ENCODE measurements around the gene TCF12.
"Not testable (repeated sequence)": the region's sequence is repeated elsewhere in the genome, so short reads cannot be mapped to it uniquely, and the experiment has no call there.

TCF12 gene

GRCh38 chr15:57003418-57003817 lies 85.0 kb downstream of the TCF12 start:
- H3K36me3 ChIP-seq (ENCODE audit: control insufficient read depth, insufficient read depth, low read length): no peaks in the 10 kb centered on the region
- no peaks in the 10 kb centered on the region for H3K4me1 ChIP-seq (ENCODE audit: control insufficient read depth, insufficient read depth, low read length, poor library complexity, severe bottlenecking)
- H3K27ac ChIP-seq (ENCODE audit: insufficient read depth, low read length, poor library complexity, severe bottlenecking): no peak overlapping the region
- H3K27me3 ChIP-seq (replicated peaks; ENCODE audit: control insufficient read depth, insufficient read depth, low read length, poor library complexity, severe bottlenecking): no peaks in the 10 kb centered on the region
- DNase-seq: no peak
- no peaks in the 10 kb centered on the region for H3K9me3 ChIP-seq (ENCODE audit: control insufficient read depth, low read length)
- no peak overlapping the region for H3K4me3 ChIP-seq (ENCODE audit: insufficient read depth, low read depth, low read length, poor library complexity, severe bottlenecking)

GRCh38 chr15:57005244-57005643 lies 86.8 kb downstream of the TCF12 start:
- no peaks in the 10 kb centered on the region for H3K9me3 ChIP-seq (ENCODE audit: control insufficient read depth, low read length)
- no peaks in the 10 kb centered on the region for H3K36me3 ChIP-seq (ENCODE audit: control insufficient read depth, insufficient read depth, low read length)
- DNase-seq: no peak
- no peaks in the 10 kb centered on the region for H3K4me1 ChIP-seq (ENCODE audit: control insufficient read depth, insufficient read depth, low read length, poor library complexity, severe bottlenecking)
- H3K4me3 ChIP-seq (ENCODE audit: insufficient read depth, low read depth, low read length, poor library complexity, severe bottlenecking): no peak overlapping the region
- no peak overlapping the region for H3K27ac ChIP-seq (ENCODE audit: insufficient read depth, low read length, poor library complexity, severe bottlenecking)
- no peaks in the 10 kb centered on the region for H3K27me3 ChIP-seq (replicated peaks; ENCODE audit: control insufficient read depth, insufficient read depth, low read length, poor library complexity, severe bottlenecking)

DNA sequence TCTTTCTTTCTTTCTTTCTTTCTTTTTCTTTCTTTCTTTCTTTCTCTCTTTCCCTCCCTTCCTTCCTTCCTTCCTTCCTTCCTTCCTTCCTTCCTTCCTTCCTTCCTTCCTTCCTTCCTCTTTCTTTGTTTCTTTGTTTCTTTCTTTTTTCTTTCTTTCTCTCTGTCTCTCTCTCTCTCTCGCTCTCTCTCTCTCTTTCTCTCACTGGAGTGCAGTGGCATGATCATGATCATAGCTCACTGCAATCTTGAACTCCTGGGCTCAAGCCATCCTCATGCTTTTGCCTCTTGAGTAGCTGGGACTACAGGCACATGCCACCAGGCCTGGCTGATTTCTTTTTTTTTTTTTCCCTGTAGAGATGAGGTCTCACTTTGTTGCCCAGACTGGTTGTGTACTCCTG lies 89.4 kb downstream of the TCF12 start:
- H3K4me3 ChIP-seq (ENCODE audit: insufficient read depth, low read depth, low read length, poor library complexity, severe bottlenecking); H3K4me1 ChIP-seq (ENCODE audit: control insufficient read depth, insufficient read depth, low read length, poor library complexity, severe bottlenecking); H3K27ac ChIP-seq (ENCODE audit: insufficient read depth, low read length, poor library complexity, severe bottlenecking); H3K36me3 ChIP-seq (ENCODE audit: control insufficient read depth, insufficient read depth, low read length); H3K27me3 ChIP-seq (replicated peaks; ENCODE audit: control insufficient read depth, insufficient read depth, low read length, poor library complexity, severe bottlenecking); H3K9me3 ChIP-seq (ENCODE audit: control insufficient read depth, low read length); DNase-seq: not testable (repeated sequence)

- Histone ChIP-seq H3K4me1 (ENCODE audit: control insufficient read depth, insufficient read depth, low read length, poor library complexity, severe bottlenecking) (no peaks in the 10 kb centered on the region), H3K9me3 (ENCODE audit: control insufficient read depth, low read length) (no peaks in the 10 kb centered on the region), H3K4me3 (ENCODE audit: insufficient read depth, low read depth, low read length, poor library complexity, severe bottlenecking) (no peak overlapping the region), H3K27ac (ENCODE audit: insufficient read depth, low read length, poor library complexity, severe bottlenecking) (no peak overlapping the region), H3K36me3 (ENCODE audit: control insufficient read depth, insufficient read depth, low read length) (no peaks in the 10 kb centered on the region), H3K27me3 (replicated peaks; ENCODE audit: control insufficient read depth, insufficient read depth, low read length, poor library complexity, severe bottlenecking) (no peaks in the 10 kb centered on the region)
- no peak for DNase-seq
These were observed 92.3 kb downstream of the TCF12 start for GRCh38 chr15:57010724-57011123.

DNA sequence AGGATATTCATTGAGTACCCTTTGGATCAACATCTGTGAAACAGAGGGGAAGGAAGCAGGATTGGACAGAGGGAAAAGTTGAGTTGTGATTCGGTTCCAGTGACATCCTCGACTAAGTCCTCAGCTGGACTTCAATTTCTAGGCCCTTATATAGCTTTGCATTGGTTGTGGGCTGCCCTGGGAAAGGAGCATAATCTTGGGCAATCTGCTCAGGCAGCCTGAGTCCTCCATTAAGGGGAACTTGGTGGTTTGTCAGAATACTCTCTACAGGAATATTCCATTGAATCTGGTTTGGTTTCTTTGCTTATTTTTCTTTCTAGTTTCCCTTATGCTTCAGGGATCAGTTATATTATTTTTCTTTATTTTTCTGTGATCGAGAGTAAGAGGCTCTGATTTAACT lies 94.1 kb downstream of the TCF12 start:
- no peak for DNase-seq
- H3K27me3 ChIP-seq (replicated peaks; ENCODE audit: control insufficient read depth, insufficient read depth, low read length, poor library complexity, severe bottlenecking): no peaks in the 10 kb centered on the region
- no peak overlapping the region for H3K27ac ChIP-seq (ENCODE audit: insufficient read depth, low read length, poor library complexity, severe bottlenecking)
- H3K36me3 ChIP-seq (ENCODE audit: control insufficient read depth, insufficient read depth, low read length): no peaks in the 10 kb centered on the region
- H3K4me1 ChIP-seq (ENCODE audit: control insufficient read depth, insufficient read depth, low read length, poor library complexity, severe bottlenecking): no peaks in the 10 kb centered on the region
- H3K9me3 ChIP-seq (ENCODE audit: control insufficient read depth, low read length): no peaks in the 10 kb centered on the region
- no peak overlapping the region for H3K4me3 ChIP-seq (ENCODE audit: insufficient read depth, low read depth, low read length, poor library complexity, severe bottlenecking)

- not testable (repeated sequence) for H3K27ac ChIP-seq (ENCODE audit: insufficient read depth, low read length, poor library complexity, severe bottlenecking); DNase-seq; H3K4me1 ChIP-seq (ENCODE audit: control insufficient read depth, insufficient read depth, low read length, poor library complexity, severe bottlenecking); H3K27me3 ChIP-seq (replicated peaks; ENCODE audit: control insufficient read depth, insufficient read depth, low read length, poor library complexity, severe bottlenecking); H3K4me3 ChIP-seq (ENCODE audit: insufficient read depth, low read depth, low read length, poor library complexity, severe bottlenecking); H3K36me3 ChIP-seq (ENCODE audit: control insufficient read depth, insufficient read depth, low read length); H3K9me3 ChIP-seq (ENCODE audit: control insufficient read depth, low read length)
These were observed 96.5 kb downstream of the TCF12 start for GRCh38 chr15:57014896-57015295.

DNA sequence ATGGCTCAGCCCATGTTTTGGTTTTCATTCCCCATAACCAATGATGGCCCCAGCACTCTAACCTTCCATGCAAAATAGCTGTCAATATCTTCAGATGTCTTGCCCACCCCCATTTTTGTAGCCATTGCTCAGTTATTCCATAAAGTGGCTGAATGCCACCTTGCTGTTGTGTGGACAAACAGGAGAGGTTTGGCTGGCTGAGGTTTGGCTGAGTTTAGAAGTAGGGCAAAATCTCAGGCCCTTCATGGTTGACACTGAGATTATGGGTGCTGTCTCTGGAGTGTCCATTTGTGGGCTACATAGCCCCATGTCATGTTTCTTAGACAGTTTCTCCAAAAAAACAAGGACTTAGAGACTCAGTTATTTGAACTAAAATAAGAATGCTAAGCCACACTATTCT lies 96.9 kb downstream of the TCF12 start:
- no peak for DNase-seq
- no peak overlapping the region for H3K4me3 ChIP-seq (ENCODE audit: insufficient read depth, low read depth, low read length, poor library complexity, severe bottlenecking)
- H3K27ac ChIP-seq (ENCODE audit: insufficient read depth, low read length, poor library complexity, severe bottlenecking): no peak overlapping the region

DNA sequence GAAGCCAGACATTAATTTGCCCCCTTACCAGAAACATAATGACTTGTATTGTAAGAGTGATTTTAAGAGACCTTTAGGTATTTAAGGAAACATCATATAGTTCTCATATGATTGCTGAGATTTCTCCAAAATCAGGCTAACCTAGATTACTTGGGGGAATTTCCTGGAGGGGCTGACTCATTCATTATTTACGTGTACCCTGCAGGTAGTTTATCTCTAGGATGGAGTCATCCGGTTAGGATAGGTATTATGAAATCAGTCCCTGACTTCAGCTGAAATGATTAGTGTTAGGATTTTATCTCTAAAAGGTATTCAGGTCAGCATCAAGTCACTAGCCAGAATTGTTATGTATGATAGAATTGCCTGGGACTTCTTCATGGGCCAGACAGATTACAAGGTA lies 97.5 kb downstream of the TCF12 start:
- Histone ChIP-seq H3K27me3 (replicated peaks; ENCODE audit: control insufficient read depth, insufficient read depth, low read length, poor library complexity, severe bottlenecking) (no peaks in the 10 kb centered on the region), H3K9me3 (ENCODE audit: control insufficient read depth, low read length) (no peaks in the 10 kb centered on the region), H3K36me3 (ENCODE audit: control insufficient read depth, insufficient read depth, low read length) (no peaks in the 10 kb centered on the region), H3K27ac (ENCODE audit: insufficient read depth, low read length, poor library complexity, severe bottlenecking) (no peak overlapping the region), H3K4me1 (ENCODE audit: control insufficient read depth, insufficient read depth, low read length, poor library complexity, severe bottlenecking) (no peaks in the 10 kb centered on the region), H3K4me3 (ENCODE audit: insufficient read depth, low read depth, low read length, poor library complexity, severe bottlenecking) (no peak overlapping the region)
- no peak for DNase-seq

More for the DNA sequence above, 96.9 kb downstream of the TCF12 start:
- H3K36me3 ChIP-seq (ENCODE audit: control insufficient read depth, insufficient read depth, low read length): no peaks in the 10 kb centered on the region
- H3K9me3 ChIP-seq (ENCODE audit: control insufficient read depth, low read length): no peaks in the 10 kb centered on the region
- H3K4me1 ChIP-seq (ENCODE audit: control insufficient read depth, insufficient read depth, low read length, poor library complexity, severe bottlenecking): no peaks in the 10 kb centered on the region
- H3K27me3 ChIP-seq (replicated peaks; ENCODE audit: control insufficient read depth, insufficient read depth, low read length, poor library complexity, severe bottlenecking): no peaks in the 10 kb centered on the region

- no peaks in the 10 kb centered on the region for H3K9me3 ChIP-seq (ENCODE audit: control insufficient read depth, low read length)
- H3K4me3 ChIP-seq (ENCODE audit: insufficient read depth, low read depth, low read length, poor library complexity, severe bottlenecking): no peak overlapping the region
- no peak overlapping the region for H3K27ac ChIP-seq (ENCODE audit: insufficient read depth, low read length, poor library complexity, severe bottlenecking)
- no peaks in the 10 kb centered on the region for H3K36me3 ChIP-seq (ENCODE audit: control insufficient read depth, insufficient read depth, low read length)
- no peak for DNase-seq
- H3K4me1 ChIP-seq (ENCODE audit: control insufficient read depth, insufficient read depth, low read length, poor library complexity, severe bottlenecking): no peaks in the 10 kb centered on the region
- no peaks in the 10 kb centered on the region for H3K27me3 ChIP-seq (replicated peaks; ENCODE audit: control insufficient read depth, insufficient read depth, low read length, poor library complexity, severe bottlenecking)
These were observed 98.6 kb downstream of the TCF12 start for GRCh38 chr15:57017024-57017423.

DNA sequence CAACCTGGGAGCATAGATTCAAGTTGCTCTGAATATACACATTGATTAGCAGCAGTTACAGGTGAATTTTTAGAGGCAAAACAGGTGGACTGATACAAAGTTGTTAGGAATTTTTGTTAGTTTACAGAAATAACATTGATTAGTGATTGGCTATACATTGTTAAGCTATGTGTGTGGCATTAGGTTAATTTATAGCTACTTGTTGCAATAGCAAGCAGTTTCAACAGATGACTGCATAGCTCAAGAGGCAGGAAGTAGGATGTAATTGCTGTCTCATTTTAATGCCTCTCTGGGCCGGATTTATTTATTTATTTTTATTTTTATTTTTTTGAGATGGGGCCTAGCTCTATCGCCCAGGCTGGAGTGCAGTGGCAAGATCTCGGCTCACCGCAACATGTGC lies 99.7 kb downstream of the TCF12 start:
- DNase-seq: no peak
- no peak overlapping the region for H3K4me3 ChIP-seq (ENCODE audit: insufficient read depth, low read depth, low read length, poor library complexity, severe bottlenecking)
- no peaks in the 10 kb centered on the region for H3K27me3 ChIP-seq (replicated peaks; ENCODE audit: control insufficient read depth, insufficient read depth, low read length, poor library complexity, severe bottlenecking)
- H3K27ac ChIP-seq (ENCODE audit: insufficient read depth, low read length, poor library complexity, severe bottlenecking): no peak overlapping the region
- no peaks in the 10 kb centered on the region for H3K36me3 ChIP-seq (ENCODE audit: control insufficient read depth, insufficient read depth, low read length)
- H3K9me3 ChIP-seq (ENCODE audit: control insufficient read depth, low read length): no peaks in the 10 kb centered on the region
- no peaks in the 10 kb centered on the region for H3K4me1 ChIP-seq (ENCODE audit: control insufficient read depth, insufficient read depth, low read length, poor library complexity, severe bottlenecking)
